ENCODE results near the gene BICRA. TPM values are rescaled to one million over a fixed set of nuclear protein-coding genes. Genes with fewer than 3 reads are reported as not detected.

Gene BICRA
- total and polyA plus RNA-seq, 2 of the 8 experiments (the other 6 are each of a cell fraction or from before 2014, with no cell fraction given) = 1.5 to 29.2 TPM

DNA sequence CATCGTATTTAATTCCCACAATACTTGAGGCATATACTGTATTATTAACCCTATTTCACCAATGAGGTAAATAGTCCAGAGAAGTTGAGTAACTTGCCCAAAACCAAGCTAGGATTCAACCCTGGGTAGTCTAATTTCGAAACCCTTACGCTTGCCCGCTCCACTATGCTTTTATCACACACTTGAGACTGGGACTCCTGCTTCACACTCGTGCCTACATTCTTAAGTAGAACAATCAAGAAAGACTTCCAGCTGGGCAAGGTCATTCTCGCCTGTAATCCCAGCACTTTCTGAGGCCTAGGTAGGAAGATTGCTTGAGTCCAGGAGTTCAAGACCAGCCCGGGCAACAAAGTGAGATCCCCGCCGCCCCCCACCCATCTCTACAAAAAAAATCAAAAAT, 39.6 kb upstream of the BICRA start (continued):
- TF ChIP-seq CREB1 (IDR thresholded peaks at IDR 0.05) = no peak
- TF ChIP-seq EZH2 (IDR thresholded peaks at IDR 0.05; ENCODE audit: low read depth, low read length, severe bottlenecking) = no peak
- TF ChIP-seq TCF12 (IDR thresholded peaks at IDR 0.05; ENCODE audit: low read depth, low read length) = no peak

Measured in H1 (cell line).